ENCODE results near the gene SHANK1.

GRCh38 chr19:50735869-50736268 lies 16.3 kb upstream of the SHANK1 start:
- TF ChIP-seq, protein P1, sequence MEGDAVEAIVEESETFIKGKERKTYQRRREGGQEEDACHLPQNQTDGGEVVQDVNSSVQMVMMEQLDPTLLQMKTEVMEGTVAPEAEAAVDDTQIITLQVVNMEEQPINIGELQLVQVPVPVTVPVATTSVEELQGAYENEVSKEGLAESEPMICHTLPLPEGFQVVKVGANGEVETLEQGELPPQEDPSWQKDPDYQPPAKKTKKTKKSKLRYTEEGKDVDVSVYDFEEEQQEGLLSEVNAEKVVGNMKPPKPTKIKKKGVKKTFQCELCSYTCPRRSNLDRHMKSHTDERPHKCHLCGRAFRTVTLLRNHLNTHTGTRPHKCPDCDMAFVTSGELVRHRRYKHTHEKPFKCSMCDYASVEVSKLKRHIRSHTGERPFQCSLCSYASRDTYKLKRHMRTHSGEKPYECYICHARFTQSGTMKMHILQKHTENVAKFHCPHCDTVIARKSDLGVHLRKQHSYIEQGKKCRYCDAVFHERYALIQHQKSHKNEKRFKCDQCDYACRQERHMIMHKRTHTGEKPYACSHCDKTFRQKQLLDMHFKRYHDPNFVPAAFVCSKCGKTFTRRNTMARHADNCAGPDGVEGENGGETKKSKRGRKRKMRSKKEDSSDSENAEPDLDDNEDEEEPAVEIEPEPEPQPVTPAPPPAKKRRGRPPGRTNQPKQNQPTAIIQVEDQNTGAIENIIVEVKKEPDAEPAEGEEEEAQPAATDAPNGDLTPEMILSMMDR (IDR thresholded peaks at IDR 0.05; ENCODE audit: insufficient read depth, low read length, poor library complexity, severe bottlenecking) = no peak
- TF ChIP-seq EZH2phosphoT487 (conservative IDR thresholded peaks at IDR 0.05; ENCODE audit: low read length) = no peak

All from SU-DHL-6 (cell line).